Body of pancreas (tissue), 4 donors: ENCODE results near the gene ARHGAP15. TPM values are rescaled to one million over a fixed set of nuclear protein-coding genes. Genes with fewer than 3 reads are reported as not detected.

ENCODE experiments used
- ATAC-seq: fragments of 150-250 bp; one replicate; pipeline ENCODE4 v1.9.1; 2016
- DNase-seq, 4 donors: peaks; one replicate each; pipeline ENCODE4 v3.0.0-alpha.2; 2019
- H3K27ac ChIP-seq, 4 donors: fragments of 200-600 bp; sonication (generic); 1 replicate in 3 of 4; 2 replicates in 1 of 4; pipeline versions ENCODE4 v1.5.1 to v1.6.1; 2016 to 2019; ENCODE audit warnings: mild to moderate bottlenecking in 1 of 4, mixed read lengths in 1 of 4, moderate library complexity in 1 of 4
- H3K27me3 ChIP-seq, 2 donors: fragments of 200-600 bp; sonication (generic); one replicate each; pipeline ENCODE4 v1.6.0; 2016; ENCODE audit warnings: mild to moderate bottlenecking in 1 of 2
- H3K36me3 ChIP-seq, 2 donors: fragments of 200-600 bp; sonication (generic); replicated peaks in 1 of 2; 2 replicates each; pipeline ENCODE4 v1.5.1; 2016; ENCODE audit warnings: low read depth in 2 of 2; ENCODE audit not compliant: insufficient read depth in 1 of 2
- H3K4me1 ChIP-seq: fragments of 200-600 bp; sonication (generic); one replicate; pipeline ENCODE4 v1.6.0; 2016
- H3K4me3 ChIP-seq, 2 donors: fragments of 200-600 bp; sonication (generic); 1 replicate in 1 of 2; 2 replicates in 1 of 2; pipeline ENCODE4 v1.5.1; 2016 to 2019
- H3K9me3 ChIP-seq, 3 donors: fragments of 200-600 bp; sonication (generic); 1 replicate in 2 of 3; 2 replicates in 1 of 3; pipeline ENCODE4 v1.5.1; 2016
- POLR2A ChIP-seq, 3 donors: fragments of 450-650 bp; IDR thresholded peaks; one replicate each; pipeline ENCODE4 v1.6.1; 2016; ENCODE audit warnings: antibody characterized with exemption in 3 of 3, mild to moderate bottlenecking in 2 of 3
- WGBS, 2 donors: methylation state at CpG; one replicate each; pipeline ENCODE4 v1.1.5; 2017; 5-methylcytosine and 5-hydroxymethylcytosine counted together
- intact Hi-C: fragments of 100-400 bp; cut with DNase I; formaldehyde crosslinking; loops from one replicate; pipeline ENCODE4 v1.15.1; 2023
- total RNA-seq, 2 donors: library from RNA; depleted of rRNA; stranded (reverse); fragments of >200 nt; gene quantifications; one replicate each; pipeline ENCODE4 v1.1.0, GENCODE V29; 2016
- TF ChIP-seq, protein P1 (sequence below), 7 experiments: fragments of 450-650 bp in 4 of 7; fragments of 200-600 bp in 3 of 7; sonication (generic) in 3 of 7; IDR thresholded peaks; one replicate each; pipeline ENCODE4 v1.5.1; 2016 to 2019; ENCODE audit warnings: antibody characterized with exemption in 7 of 7

The ARHGAP15 gene
- total RNA-seq, 2 donors from 2014 or later = 1.3 TPM; not detected in 1

GRCh38 chr2:143481733-143482132 lies 352.5 kb downstream of the ARHGAP15 start:
- no peak overlapping the region for H3K4me3 ChIP-seq
- intact Hi-C loops = no loop called here
- H3K27ac ChIP-seq = peak overlapping the region in 2 of 4 donors; percentile 7 to 66
- no peaks in the 10 kb centered on the region for H3K27me3 ChIP-seq
- no peaks in the 10 kb centered on the region for H3K36me3 ChIP-seq
- DNase-seq (no peak), ATAC-seq (no peak)
- no peak for TF ChIP-seq POLR2A (IDR thresholded peaks at IDR 0.05)
- TF ChIP-seq, protein P1, sequence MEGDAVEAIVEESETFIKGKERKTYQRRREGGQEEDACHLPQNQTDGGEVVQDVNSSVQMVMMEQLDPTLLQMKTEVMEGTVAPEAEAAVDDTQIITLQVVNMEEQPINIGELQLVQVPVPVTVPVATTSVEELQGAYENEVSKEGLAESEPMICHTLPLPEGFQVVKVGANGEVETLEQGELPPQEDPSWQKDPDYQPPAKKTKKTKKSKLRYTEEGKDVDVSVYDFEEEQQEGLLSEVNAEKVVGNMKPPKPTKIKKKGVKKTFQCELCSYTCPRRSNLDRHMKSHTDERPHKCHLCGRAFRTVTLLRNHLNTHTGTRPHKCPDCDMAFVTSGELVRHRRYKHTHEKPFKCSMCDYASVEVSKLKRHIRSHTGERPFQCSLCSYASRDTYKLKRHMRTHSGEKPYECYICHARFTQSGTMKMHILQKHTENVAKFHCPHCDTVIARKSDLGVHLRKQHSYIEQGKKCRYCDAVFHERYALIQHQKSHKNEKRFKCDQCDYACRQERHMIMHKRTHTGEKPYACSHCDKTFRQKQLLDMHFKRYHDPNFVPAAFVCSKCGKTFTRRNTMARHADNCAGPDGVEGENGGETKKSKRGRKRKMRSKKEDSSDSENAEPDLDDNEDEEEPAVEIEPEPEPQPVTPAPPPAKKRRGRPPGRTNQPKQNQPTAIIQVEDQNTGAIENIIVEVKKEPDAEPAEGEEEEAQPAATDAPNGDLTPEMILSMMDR (IDR thresholded peaks at IDR 0.05) = no peak
- no peaks in the 10 kb centered on the region for H3K9me3 ChIP-seq
- H3K4me1 ChIP-seq = no peaks in the 10 kb centered on the region

GRCh38 chr2:143482316-143482715 lies 353.1 kb downstream of the ARHGAP15 start:
- no peaks in the 10 kb centered on the region for H3K9me3 ChIP-seq
- ATAC-seq (peak; percentile 53), DNase-seq (no peak)
- TF ChIP-seq POLR2A (IDR thresholded peaks at IDR 0.05) = no peak
- TF ChIP-seq, protein P1 (IDR thresholded peaks at IDR 0.05) = no peak
- no peaks in the 10 kb centered on the region for H3K36me3 ChIP-seq
- no peaks in the 10 kb centered on the region for H3K27me3 ChIP-seq
- intact Hi-C loops = no loop called here
- 18 to 27% methylated on average over 3 of the region's 3 CpGs for WGBS, 2 donors
- H3K4me3 ChIP-seq = no peak overlapping the region
- H3K4me1 ChIP-seq = no peaks in the 10 kb centered on the region
- H3K27ac ChIP-seq = peak overlapping the region in 1 of 4 donors; percentile 66

DNA sequence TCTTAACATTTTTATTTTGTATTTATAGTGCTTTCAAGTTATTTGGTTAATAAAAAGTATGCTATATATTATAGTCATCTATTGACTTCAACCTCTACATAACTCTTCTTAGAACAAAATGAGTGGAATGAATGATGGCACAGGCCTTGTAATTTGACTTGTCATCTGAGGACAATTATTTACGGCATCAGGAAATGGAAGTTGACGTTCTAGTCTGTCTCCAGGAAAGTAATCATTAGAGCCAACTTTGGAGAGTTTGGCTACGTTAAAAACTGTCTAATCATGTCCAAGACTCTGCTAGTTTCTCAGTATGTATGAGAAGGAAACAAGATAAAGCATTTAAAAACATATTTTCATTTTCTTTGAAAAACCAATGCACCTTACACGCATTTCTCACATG lies 353.6 kb downstream of the ARHGAP15 start:
- Histone ChIP-seq H3K27me3 (no peaks in the 10 kb centered on the region), H3K27ac (peak overlapping the region in 1 of 4 donors; percentile 66), H3K4me3 (no peak overlapping the region), H3K4me1 (no peaks in the 10 kb centered on the region), H3K9me3 (no peaks in the 10 kb centered on the region), H3K36me3 (no peaks in the 10 kb centered on the region)
- intact Hi-C loops = no loop called here
- DNase-seq (no peak), ATAC-seq (no peak)
- 46 to 59% methylated on average over 4 of the region's 4 CpGs for WGBS, 2 donors
- TF ChIP-seq POLR2A (IDR thresholded peaks at IDR 0.05) = no peak
- TF ChIP-seq, protein P1 (IDR thresholded peaks at IDR 0.05) = no peak

- no peaks in the 10 kb centered on the region for H3K4me1 ChIP-seq
- no peaks in the 10 kb centered on the region for H3K9me3 ChIP-seq
- no peaks in the 10 kb centered on the region for H3K27me3 ChIP-seq
- intact Hi-C loops = no loop called here
- H3K27ac ChIP-seq = no peak overlapping the region
- WGBS, 2 donors = 45 to 47% methylated on average over 1 of the region's 1 CpG
- H3K4me3 ChIP-seq = no peak overlapping the region
- no peak for TF ChIP-seq POLR2A (IDR thresholded peaks at IDR 0.05)
- TF ChIP-seq, protein P1 (IDR thresholded peaks at IDR 0.05) = no peak
- ATAC-seq (no peak), DNase-seq (no peak)
- H3K36me3 ChIP-seq = no peaks in the 10 kb centered on the region
These were observed 357.8 kb downstream of the ARHGAP15 start for GRCh38 chr2:143486976-143487375.

DNA sequence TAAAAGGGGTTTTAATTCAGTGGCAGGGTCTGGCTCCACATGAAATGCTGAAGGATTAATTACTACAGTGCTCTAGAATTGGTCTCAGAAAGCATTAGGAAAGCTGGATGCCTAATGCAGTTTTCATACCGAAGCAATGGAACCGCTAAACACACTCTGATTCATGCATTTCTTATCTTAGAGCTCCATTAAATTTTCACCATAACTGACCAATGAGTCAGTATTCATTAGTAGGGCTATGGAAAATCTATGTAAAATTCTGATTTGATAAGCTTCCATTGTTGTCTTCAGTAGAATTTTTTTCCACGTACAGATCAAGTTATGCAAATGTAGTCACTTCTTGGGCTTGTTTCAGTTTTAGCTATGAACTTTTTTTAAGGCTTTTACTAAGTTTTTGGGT lies 359.9 kb downstream of the ARHGAP15 start:
- Histone ChIP-seq H3K27me3 (no peaks in the 10 kb centered on the region), H3K4me1 (no peaks in the 10 kb centered on the region), H3K36me3 (no peaks in the 10 kb centered on the region), H3K27ac (no peak overlapping the region), H3K4me3 (no peak overlapping the region), H3K9me3 (no peaks in the 10 kb centered on the region)
- 77 to 80% methylated on average over 3 of the region's 3 CpGs for WGBS, 2 donors
- ATAC-seq (no peak), DNase-seq (no peak)
- intact Hi-C loops = no loop called here
- TF ChIP-seq POLR2A (IDR thresholded peaks at IDR 0.05) = no peak
- TF ChIP-seq, protein P1 (IDR thresholded peaks at IDR 0.05) = no peak
